WTC11 (cell line): ENCODE data around the gene KIF5C. TPM values are rescaled to one million over a fixed set of nuclear protein-coding genes. Genes with fewer than 3 reads are reported as not detected.
"Not testable (repeated sequence)": the region's sequence is repeated elsewhere in the genome, so short reads cannot be mapped to it uniquely, and the experiment has no call there.

Source experiments
- ATAC-seq: fragments of 200-7000 bp; cut with Tn5 transposase; 2 replicates; pipeline ENCODE4 v1.10.0; 2021; ENCODE audit warnings: mild to moderate bottlenecking, moderate library complexity
- CTCF ChIA-PET: fragments of 300-600 bp; sonication (Branson Sonifier 250); formaldehyde crosslinking; loops from one replicate; lab custom pipeline; 2021; ENCODE audit warnings: antibody characterized with exemption; lab: Charles Lee
- POLR2A ChIA-PET: fragments of 350-600 bp; sonication (Branson Sonifier 250); formaldehyde crosslinking; loops from one replicate; lab custom pipeline; 2021; ENCODE audit warnings: antibody characterized with exemption; lab: Charles Lee
- DNase-seq: peaks from one replicate; pipeline ENCODE4 v3.0.0; 2021; ENCODE audit warnings: low spot score
- H3K27ac Mint-ChIP-seq: 2 replicates; pipeline ENCODE4 v1.8.0; 2021; ENCODE audit warnings: mixed read lengths
- H3K27me3 Mint-ChIP-seq: 2 replicates; pipeline ENCODE4 v1.8.0; 2021; ENCODE audit warnings: low read depth, mild to moderate bottlenecking, moderate library complexity, mixed read lengths
- H3K36me3 Mint-ChIP-seq: 2 replicates; pipeline ENCODE4 v1.8.0; 2021; ENCODE audit warnings: mixed read lengths
- H3K4me1 Mint-ChIP-seq: 2 replicates; pipeline ENCODE4 v1.8.0; 2022; ENCODE audit warnings: mixed read lengths
- H3K4me3 Mint-ChIP-seq: 2 replicates; pipeline ENCODE4 v1.8.0; 2021; ENCODE audit warnings: mild to moderate bottlenecking, moderate library complexity, mixed read lengths
- H3K9me3 Mint-ChIP-seq: 2 replicates; pipeline ENCODE4 v1.8.0; 2021; ENCODE audit warnings: mixed read lengths
- CBFB ChIP-seq: sonication (generic); formaldehyde crosslinking; IDR thresholded peaks from 2 replicates; pipeline ENCODE4 v1.8.1; 2022; ENCODE audit warnings: mild to moderate bottlenecking, low read depth, missing genetic modification reagents
- CTCF ChIP-seq: fragments of 200-600 bp; IDR thresholded peaks from 2 replicates; pipeline ENCODE4 v1.8.0; 2022; ENCODE audit warnings: antibody characterized with exemption
- ELF4 ChIP-seq: sonication (generic); formaldehyde crosslinking; IDR thresholded peaks from 2 replicates; pipeline ENCODE4 v1.8.1; 2022; ENCODE audit warnings: low read depth, mild to moderate bottlenecking, moderate library complexity, missing genetic modification reagents
- ERG ChIP-seq: fragments of 250-450 bp; sonication (Bioruptor Pico); IDR thresholded peaks from 2 replicates; pipeline ENCODE4 v1.8.0; 2021; ENCODE audit warnings: mild to moderate bottlenecking
- FOXP1 ChIP-seq: sonication (generic); formaldehyde crosslinking; IDR thresholded peaks from 2 replicates; pipeline ENCODE4 v1.8.0; 2022; ENCODE audit warnings: missing genetic modification reagents, mild to moderate bottlenecking, moderate library complexity, borderline replicate concordance
- HMGA2 ChIP-seq: fragments of 250-450 bp; sonication (Bioruptor Pico); IDR thresholded peaks from 2 replicates; pipeline ENCODE4 v1.4.0; 2021; ENCODE audit warnings: mild to moderate bottlenecking, moderate library complexity
- JAZF1 ChIP-seq: fragments of 250-450 bp; sonication (Bioruptor Pico); IDR thresholded peaks from 2 replicates; pipeline ENCODE4 v1.9.0; 2021; ENCODE audit warnings: moderate library complexity, mild to moderate bottlenecking, inconsistent platforms
- OVOL2 ChIP-seq: fragments of 250-450 bp; sonication (Bioruptor Pico); IDR thresholded peaks from 2 replicates; pipeline ENCODE4 v1.9.0; 2021; ENCODE audit warnings: mild to moderate bottlenecking, borderline replicate concordance
- PREB ChIP-seq: sonication (generic); formaldehyde crosslinking; IDR thresholded peaks from 2 replicates; pipeline ENCODE4 v1.8.1; 2022; ENCODE audit warnings: mild to moderate bottlenecking, missing genetic modification reagents, moderate library complexity, borderline replicate concordance
- RORB ChIP-seq: fragments of 250-450 bp; sonication (Bioruptor Pico); IDR thresholded peaks from 2 replicates; pipeline ENCODE4 v1.9.0; 2021; ENCODE audit warnings: mild to moderate bottlenecking
- SOX15 ChIP-seq: fragments of 250-450 bp; sonication (Bioruptor Pico); IDR thresholded peaks from 2 replicates; pipeline ENCODE4 v1.9.0; 2021; ENCODE audit warnings: mild to moderate bottlenecking
- TEAD1 ChIP-seq: sonication (generic); formaldehyde crosslinking; IDR thresholded peaks from 2 replicates; pipeline ENCODE4 v1.8.0; 2022; ENCODE audit warnings: mild to moderate bottlenecking, missing genetic modification reagents
- ZBTB21 ChIP-seq: sonication (generic); formaldehyde crosslinking; IDR thresholded peaks from 2 replicates; pipeline ENCODE4 v1.8.1; 2023; ENCODE audit warnings: mild to moderate bottlenecking, missing genetic modification reagents, borderline replicate concordance
- ZNF263 ChIP-seq: sonication (generic); formaldehyde crosslinking; IDR thresholded peaks from 2 replicates; pipeline ENCODE4 v1.8.1; 2022; ENCODE audit warnings: low read depth, mild to moderate bottlenecking, moderate library complexity, missing genetic modification reagents
- ZNF317 ChIP-seq: sonication (generic); formaldehyde crosslinking; IDR thresholded peaks from 2 replicates; pipeline ENCODE4 v1.8.1; 2023; ENCODE audit warnings: low read depth, mild to moderate bottlenecking, moderate library complexity, missing genetic modification reagents, borderline replicate concordance
- ZNF425 ChIP-seq: fragments of 250-450 bp; sonication (Bioruptor Pico); conservative IDR thresholded peaks from 2 replicates; pipeline ENCODE4 v1.9.0; 2021; ENCODE audit warnings: mild to moderate bottlenecking
- total RNA-seq: library from RNA; stranded (reverse); gene quantifications from 3 replicates; pipeline ENCODE4 v1.2.3, GENCODE V29; 2021
- TF ChIP-seq, protein P1 (sequence below): sonication (generic); formaldehyde crosslinking; IDR thresholded peaks from 2 replicates; pipeline ENCODE4 v1.8.1; 2023; ENCODE audit warnings: mild to moderate bottlenecking, missing genetic modification reagents
- TF ChIP-seq, protein P2 (sequence below): sonication (generic); formaldehyde crosslinking; IDR thresholded peaks from 2 replicates; pipeline ENCODE4 v1.8.1; 2022; ENCODE audit warnings: mild to moderate bottlenecking, moderate library complexity, missing genetic modification reagents
- TF ChIP-seq, protein P3 (sequence below): sonication (generic); formaldehyde crosslinking; IDR thresholded peaks from 2 replicates; pipeline ENCODE4 v1.8.0; 2023; ENCODE audit warnings: missing genetic modification reagents, mild to moderate bottlenecking, borderline replicate concordance
- TF ChIP-seq, protein P4 (sequence below): sonication (generic); formaldehyde crosslinking; IDR thresholded peaks from 2 replicates; pipeline ENCODE4 v1.8.0; 2022; ENCODE audit warnings: mild to moderate bottlenecking, missing genetic modification reagents

The KIF5C gene
- total RNA-seq, 1 experiment from 2014 or later, result 73.5 TPM

GRCh38 chr2:148862478-148862877, 12.5 kb upstream of the KIF5C start:
- peaks cover 12% of the 10 kb centered on the region for H3K9me3 Mint-ChIP-seq
- CTCF ChIA-PET, H3K4me1 Mint-ChIP-seq, H3K4me3 Mint-ChIP-seq, H3K27me3 Mint-ChIP-seq, DNase-seq, H3K36me3 Mint-ChIP-seq, ATAC-seq, H3K27ac Mint-ChIP-seq: not testable (repeated sequence)
- POLR2A ChIA-PET, result interaction anchor here (0.6 kb wide), 1 partner anchor 308 kb away, joined by 4 read pairs; no protein-coding TSS in a partner anchor

- peaks cover 11% of the 10 kb centered on the region for H3K27me3 Mint-ChIP-seq
- H3K4me3 Mint-ChIP-seq, result no peak overlapping the region
- H3K27ac Mint-ChIP-seq, result no peak overlapping the region
- ATAC-seq (no peak), DNase-seq (no peak)
- POLR2A ChIA-PET, result no interaction called here
- H3K36me3 Mint-ChIP-seq, result no peaks in the 10 kb centered on the region
- CTCF ChIA-PET, result no interaction called here
- peaks cover 7% of the 10 kb centered on the region for H3K4me1 Mint-ChIP-seq
- TF ChIP-seq ZBTB21 (CRISPR knock-in tag), result no peak
- TF ChIP-seq, protein P1, sequence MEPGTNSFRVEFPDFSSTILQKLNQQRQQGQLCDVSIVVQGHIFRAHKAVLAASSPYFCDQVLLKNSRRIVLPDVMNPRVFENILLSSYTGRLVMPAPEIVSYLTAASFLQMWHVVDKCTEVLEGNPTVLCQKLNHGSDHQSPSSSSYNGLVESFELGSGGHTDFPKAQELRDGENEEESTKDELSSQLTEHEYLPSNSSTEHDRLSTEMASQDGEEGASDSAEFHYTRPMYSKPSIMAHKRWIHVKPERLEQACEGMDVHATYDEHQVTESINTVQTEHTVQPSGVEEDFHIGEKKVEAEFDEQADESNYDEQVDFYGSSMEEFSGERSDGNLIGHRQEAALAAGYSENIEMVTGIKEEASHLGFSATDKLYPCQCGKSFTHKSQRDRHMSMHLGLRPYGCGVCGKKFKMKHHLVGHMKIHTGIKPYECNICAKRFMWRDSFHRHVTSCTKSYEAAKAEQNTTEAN (CRISPR knock-in tag), result no peak
- no peak for TF ChIP-seq ERG (CRISPR knock-in tag)
- no peak for TF ChIP-seq RORB (CRISPR knock-in tag)
- TF ChIP-seq, protein P2, sequence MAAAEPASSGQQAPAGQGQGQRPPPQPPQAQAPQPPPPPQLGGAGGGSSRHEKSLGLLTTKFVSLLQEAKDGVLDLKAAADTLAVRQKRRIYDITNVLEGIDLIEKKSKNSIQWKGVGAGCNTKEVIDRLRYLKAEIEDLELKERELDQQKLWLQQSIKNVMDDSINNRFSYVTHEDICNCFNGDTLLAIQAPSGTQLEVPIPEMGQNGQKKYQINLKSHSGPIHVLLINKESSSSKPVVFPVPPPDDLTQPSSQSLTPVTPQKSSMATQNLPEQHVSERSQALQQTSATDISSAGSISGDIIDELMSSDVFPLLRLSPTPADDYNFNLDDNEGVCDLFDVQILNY, result no peak
- TF ChIP-seq ELF4 (CRISPR knock-in tag), result no peak
- no peak for TF ChIP-seq CTCF
- TF ChIP-seq SOX15, result no peak
- no peak for TF ChIP-seq JAZF1
- no peak for TF ChIP-seq CBFB (CRISPR knock-in tag)
- TF ChIP-seq OVOL2 (CRISPR knock-in tag), result no peak
- TF ChIP-seq HMGA2 (CRISPR knock-in tag), result no peak
- peaks cover 12% of the 10 kb centered on the region for H3K9me3 Mint-ChIP-seq
Observed at GRCh38 chr2:148865512-148865911, 9.5 kb upstream of the KIF5C start.

- no peak overlapping the region for H3K27ac Mint-ChIP-seq
- no peaks in the 10 kb centered on the region for H3K36me3 Mint-ChIP-seq
- H3K4me1 Mint-ChIP-seq, result peaks cover 7% of the 10 kb centered on the region
- ATAC-seq (no peak), DNase-seq (no peak)
- H3K9me3 Mint-ChIP-seq, result peaks cover 10% of the 10 kb centered on the region
- ChIA-PET CTCF (no interaction called here), POLR2A (no interaction called here)
- peaks cover 11% of the 10 kb centered on the region for H3K27me3 Mint-ChIP-seq
- no peak overlapping the region for H3K4me3 Mint-ChIP-seq
- TF ChIP-seq ZNF263 (CRISPR knock-in tag) (no peak), PREB (CRISPR knock-in tag) (no peak), ZNF317 (CRISPR knock-in tag) (no peak), ZNF425 (CRISPR knock-in tag) (no peak), FOXP1 (no peak), TEAD1 (CRISPR knock-in tag) (no peak)
- TF ChIP-seq, protein P3, sequence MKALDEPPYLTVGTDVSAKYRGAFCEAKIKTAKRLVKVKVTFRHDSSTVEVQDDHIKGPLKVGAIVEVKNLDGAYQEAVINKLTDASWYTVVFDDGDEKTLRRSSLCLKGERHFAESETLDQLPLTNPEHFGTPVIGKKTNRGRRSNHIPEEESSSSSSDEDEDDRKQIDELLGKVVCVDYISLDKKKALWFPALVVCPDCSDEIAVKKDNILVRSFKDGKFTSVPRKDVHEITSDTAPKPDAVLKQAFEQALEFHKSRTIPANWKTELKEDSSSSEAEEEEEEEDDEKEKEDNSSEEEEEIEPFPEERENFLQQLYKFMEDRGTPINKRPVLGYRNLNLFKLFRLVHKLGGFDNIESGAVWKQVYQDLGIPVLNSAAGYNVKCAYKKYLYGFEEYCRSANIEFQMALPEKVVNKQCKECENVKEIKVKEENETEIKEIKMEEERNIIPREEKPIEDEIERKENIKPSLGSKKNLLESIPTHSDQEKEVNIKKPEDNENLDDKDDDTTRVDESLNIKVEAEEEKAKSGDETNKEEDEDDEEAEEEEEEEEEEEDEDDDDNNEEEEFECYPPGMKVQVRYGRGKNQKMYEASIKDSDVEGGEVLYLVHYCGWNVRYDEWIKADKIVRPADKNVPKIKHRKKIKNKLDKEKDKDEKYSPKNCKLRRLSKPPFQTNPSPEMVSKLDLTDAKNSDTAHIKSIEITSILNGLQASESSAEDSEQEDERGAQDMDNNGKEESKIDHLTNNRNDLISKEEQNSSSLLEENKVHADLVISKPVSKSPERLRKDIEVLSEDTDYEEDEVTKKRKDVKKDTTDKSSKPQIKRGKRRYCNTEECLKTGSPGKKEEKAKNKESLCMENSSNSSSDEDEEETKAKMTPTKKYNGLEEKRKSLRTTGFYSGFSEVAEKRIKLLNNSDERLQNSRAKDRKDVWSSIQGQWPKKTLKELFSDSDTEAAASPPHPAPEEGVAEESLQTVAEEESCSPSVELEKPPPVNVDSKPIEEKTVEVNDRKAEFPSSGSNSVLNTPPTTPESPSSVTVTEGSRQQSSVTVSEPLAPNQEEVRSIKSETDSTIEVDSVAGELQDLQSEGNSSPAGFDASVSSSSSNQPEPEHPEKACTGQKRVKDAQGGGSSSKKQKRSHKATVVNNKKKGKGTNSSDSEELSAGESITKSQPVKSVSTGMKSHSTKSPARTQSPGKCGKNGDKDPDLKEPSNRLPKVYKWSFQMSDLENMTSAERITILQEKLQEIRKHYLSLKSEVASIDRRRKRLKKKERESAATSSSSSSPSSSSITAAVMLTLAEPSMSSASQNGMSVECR (CRISPR knock-in tag), result no peak
- TF ChIP-seq, protein P4, sequence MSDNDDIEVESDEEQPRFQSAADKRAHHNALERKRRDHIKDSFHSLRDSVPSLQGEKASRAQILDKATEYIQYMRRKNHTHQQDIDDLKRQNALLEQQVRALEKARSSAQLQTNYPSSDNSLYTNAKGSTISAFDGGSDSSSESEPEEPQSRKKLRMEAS (CRISPR knock-in tag), result no peak
Observed at GRCh38 chr2:148866091-148866490, 8.9 kb upstream of the KIF5C start.
